HG02759 (cell line): Measurements from ENCODE around the gene PTPRG.

Experiments used
- ATAC-seq: cut with Tn5 transposase; IDR thresholded peaks from one replicate; pipeline ENCODE4 v1.9.1; 2021; ENCODE audit warnings: mild to moderate bottlenecking, moderate library complexity; ENCODE audit not compliant: unreplicated experiment

PTPRG gene

GRCh38 chr3:62277986-62278385 is 716.6 kb downstream of the PTPRG start:
- no peak for ATAC-seq

GRCh38 chr3:62281726-62282125 is 720.4 kb downstream of the PTPRG start:
- no peak for ATAC-seq

GRCh38 chr3:62284442-62284841 is 723.1 kb downstream of the PTPRG start:
- no peak for ATAC-seq

- ATAC-seq, result no peak
Observed at GRCh38 chr3:62287392-62287927, 726.1 kb downstream of the PTPRG start.

- no peak for ATAC-seq
Observed at GRCh38 chr3:62289922-62290321, 728.6 kb downstream of the PTPRG start.

GRCh38 chr3:62293051-62293780 is 731.8 kb downstream of the PTPRG start:
- no peak for ATAC-seq

- no peak for ATAC-seq
Observed at GRCh38 chr3:62295571-62295970, 734.2 kb downstream of the PTPRG start.

- no peak for ATAC-seq
Observed at GRCh38 chr3:62300617-62301016, 739.2 kb downstream of the PTPRG start.

GRCh38 chr3:62312201-62312600 is 750.8 kb downstream of the PTPRG start:
- no peak for ATAC-seq

- ATAC-seq, result no peak
Observed at GRCh38 chr3:62316525-62316924, 755.2 kb downstream of the PTPRG start.

GRCh38 chr3:62318365-62318751 is 757.0 kb downstream of the PTPRG start:
- ATAC-seq, result no peak

GRCh38 chr3:62318752-62319569 is 757.6 kb downstream of the PTPRG start:
- ATAC-seq, result peak; percentile 99

GRCh38 chr3:62319570-62320243 is 758.3 kb downstream of the PTPRG start:
- ATAC-seq, result no peak

GRCh38 chr3:62323241-62323640 is 761.9 kb downstream of the PTPRG start:
- ATAC-seq, result no peak

GRCh38 chr3:62325896-62326295 is 764.5 kb downstream of the PTPRG start:
- ATAC-seq, result no peak

- no peak for ATAC-seq
Observed at GRCh38 chr3:62329971-62330370, 768.6 kb downstream of the PTPRG start.

- ATAC-seq, result no peak
Observed at GRCh38 chr3:62332017-62332416, 770.6 kb downstream of the PTPRG start.

GRCh38 chr3:62332835-62333244 is 771.5 kb downstream of the PTPRG start:
- no peak for ATAC-seq

- ATAC-seq, result no peak
Observed at GRCh38 chr3:62335196-62335595, 773.8 kb downstream of the PTPRG start.

GRCh38 chr3:62343755-62344154 is 782.4 kb downstream of the PTPRG start:
- ATAC-seq, result no peak
